PC-3 (cell line): ENCODE results near the gene TRIM38.

ENCODE experiments used
- EZH2 ChIP-seq: fragments of 300-600 bp; sonication (generic); IDR thresholded peaks from one replicate; pipeline ENCODE4 v1.6.1; 2017; ENCODE audit warnings: antibody characterized with exemption, mild to moderate bottlenecking, low read length; ENCODE audit not compliant: unreplicated experiment
- EZH2phosphoT487 ChIP-seq: fragments of 300-600 bp; sonication (generic); IDR thresholded peaks from 2 replicates; pipeline ENCODE4 v1.6.1; 2018; ENCODE audit warnings: mild to moderate bottlenecking, antibody characterized with exemption, low read length, borderline replicate concordance
- TF ChIP-seq, protein P1 (sequence below): fragments of 300-600 bp; sonication (generic); conservative IDR thresholded peaks from 2 replicates; pipeline ENCODE4 v1.5.1; 2017; ENCODE audit warnings: antibody characterized with exemption, low read depth, mild to moderate bottlenecking, low read length

DNA sequence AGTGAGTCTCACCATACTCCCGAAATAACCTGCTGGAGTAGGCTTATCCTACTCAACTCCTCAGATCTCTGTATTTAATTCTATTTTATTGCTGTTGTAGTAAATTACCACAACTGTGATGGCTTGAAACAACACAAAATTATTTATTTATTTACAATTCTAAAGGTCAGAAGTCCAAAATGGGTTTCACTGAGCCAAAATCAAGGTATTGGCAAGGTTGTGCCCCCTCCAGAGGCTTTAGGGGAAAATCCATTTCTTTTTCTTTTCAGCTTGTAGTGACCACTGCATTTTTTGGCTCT is 31.2 kb upstream of the TRIM38 start:
- no peak for TF ChIP-seq EZH2
- TF ChIP-seq, protein P1, sequence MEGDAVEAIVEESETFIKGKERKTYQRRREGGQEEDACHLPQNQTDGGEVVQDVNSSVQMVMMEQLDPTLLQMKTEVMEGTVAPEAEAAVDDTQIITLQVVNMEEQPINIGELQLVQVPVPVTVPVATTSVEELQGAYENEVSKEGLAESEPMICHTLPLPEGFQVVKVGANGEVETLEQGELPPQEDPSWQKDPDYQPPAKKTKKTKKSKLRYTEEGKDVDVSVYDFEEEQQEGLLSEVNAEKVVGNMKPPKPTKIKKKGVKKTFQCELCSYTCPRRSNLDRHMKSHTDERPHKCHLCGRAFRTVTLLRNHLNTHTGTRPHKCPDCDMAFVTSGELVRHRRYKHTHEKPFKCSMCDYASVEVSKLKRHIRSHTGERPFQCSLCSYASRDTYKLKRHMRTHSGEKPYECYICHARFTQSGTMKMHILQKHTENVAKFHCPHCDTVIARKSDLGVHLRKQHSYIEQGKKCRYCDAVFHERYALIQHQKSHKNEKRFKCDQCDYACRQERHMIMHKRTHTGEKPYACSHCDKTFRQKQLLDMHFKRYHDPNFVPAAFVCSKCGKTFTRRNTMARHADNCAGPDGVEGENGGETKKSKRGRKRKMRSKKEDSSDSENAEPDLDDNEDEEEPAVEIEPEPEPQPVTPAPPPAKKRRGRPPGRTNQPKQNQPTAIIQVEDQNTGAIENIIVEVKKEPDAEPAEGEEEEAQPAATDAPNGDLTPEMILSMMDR = no peak
- no peak for TF ChIP-seq EZH2phosphoT487
